GM06990 (cell line): Measurements from ENCODE around the gene TRRAP.

Experiments
- DNase-seq: peaks from one replicate; pipeline ENCODE4 v3.0.0-alpha.2; 2011; ENCODE audit not compliant: insufficient read length; ENCODE audit errors: extremely low read depth
- H3K27me3 ChIP-seq: replicated peaks from 2 replicates; pipeline ENCODE4 v1.6.0; 2011; ENCODE audit warnings: low read length; ENCODE audit not compliant: control insufficient read depth, insufficient read depth
- H3K36me3 ChIP-seq: 2 replicates; pipeline ENCODE4 v1.5.1; 2011; ENCODE audit warnings: low read length; ENCODE audit not compliant: control insufficient read depth, insufficient read depth
- H3K4me3 ChIP-seq: replicated peaks from 2 replicates; pipeline ENCODE4 v1.5.1; 2011; ENCODE audit warnings: low read depth, mild to moderate bottlenecking, control low read depth, low read length
- CTCF ChIP-seq: IDR thresholded peaks from 2 replicates; pipeline ENCODE4 v1.5.1; 2011; ENCODE audit warnings: low read length, control low read depth, mild to moderate bottlenecking, inconsistent platforms; ENCODE audit not compliant: insufficient read depth, poor library complexity, severe bottlenecking

TRRAP gene

GRCh38 chr7:99001482-99002147, 123.3 kb downstream of the TRRAP start:
- TF ChIP-seq CTCF, result no peak
- no peak for DNase-seq
- Histone ChIP-seq H3K4me3 (no peak overlapping the region), H3K36me3 (peaks cover 26% of the 10 kb centered on the region), H3K27me3 (no peaks in the 10 kb centered on the region)

- no peak for TF ChIP-seq CTCF
- Histone ChIP-seq H3K27me3 (no peaks in the 10 kb centered on the region), H3K36me3 (peaks cover 27% of the 10 kb centered on the region), H3K4me3 (no peak overlapping the region)
- DNase-seq, result no peak
Observed at GRCh38 chr7:99002148-99002826, 124.0 kb downstream of the TRRAP start.

- H3K4me3 ChIP-seq, result no peak overlapping the region
- TF ChIP-seq CTCF, result no peak
- H3K36me3 ChIP-seq, result peaks cover 27% of the 10 kb centered on the region
- H3K27me3 ChIP-seq, result no peaks in the 10 kb centered on the region
- no peak for DNase-seq
Observed at GRCh38 chr7:99002827-99003212, 124.5 kb downstream of the TRRAP start.

GRCh38 chr7:99003419-99003818, 125.1 kb downstream of the TRRAP start:
- no peaks in the 10 kb centered on the region for H3K27me3 ChIP-seq
- H3K36me3 ChIP-seq, result peaks cover 31% of the 10 kb centered on the region
- no peak for DNase-seq
- no peak overlapping the region for H3K4me3 ChIP-seq
- no peak for TF ChIP-seq CTCF

- no peak for TF ChIP-seq CTCF
- Histone ChIP-seq H3K27me3 (no peaks in the 10 kb centered on the region), H3K36me3 (peaks cover 33% of the 10 kb centered on the region), H3K4me3 (no peak overlapping the region)
- no peak for DNase-seq
Observed at GRCh38 chr7:99004216-99004615, 125.9 kb downstream of the TRRAP start.
